HEK293 (cell line): Measurements from ENCODE around the gene SH2D1B.

Experiments
- CTCF ChIA-PET: fragments of 350-600 bp; formaldehyde crosslinking; extraction: SDS; loops from one replicate; lab custom pipeline; 2021; ENCODE audit warnings: antibody characterized with exemption; lab: Yijun Ruan, JAX
- POLR2A ChIA-PET: fragments of 300-600 bp; formaldehyde crosslinking; extraction: SDS; loops from one replicate; lab custom pipeline; 2020; ENCODE audit warnings: antibody characterized with exemption, inconsistent platforms; lab: Yijun Ruan, JAX
- H3K27ac ChIP-seq: fragments of 200-500 bp; sonication (Bioruptor generic); 2 replicates; pipeline ENCODE4 v1.5.1; 2014; ENCODE audit warnings: low read depth, low read length, control low read depth, inconsistent platforms; ENCODE audit errors: extremely low read depth
- H3K36me3 ChIP-seq, 2 experiments: fragments of 200-500 bp in 1 of 2; sonication (Bioruptor generic) in 1 of 2; 1 replicate in 1 of 2; 2 replicates in 1 of 2; pipeline ENCODE4 v1.5.1; 2014 to 2017; ENCODE audit warnings: inconsistent platforms in 2 of 2, low read length in 2 of 2; ENCODE audit not compliant: control insufficient read depth in 2 of 2, insufficient read depth in 1 of 2
- H3K4me1 ChIP-seq: fragments of 200-500 bp; sonication (Bioruptor generic); 2 replicates; pipeline ENCODE4 v1.5.1; 2014; ENCODE audit warnings: mild to moderate bottlenecking, low read length, inconsistent platforms; ENCODE audit not compliant: control insufficient read depth, insufficient read depth
- H3K4me3 ChIP-seq: 2 replicates; pipeline ENCODE4 v1.5.1; 2011; ENCODE audit warnings: low read depth, mild to moderate bottlenecking, control low read depth, low read length, moderate library complexity
- H3K9me3 ChIP-seq: fragments of 200-500 bp; sonication (Bioruptor generic); 2 replicates; pipeline ENCODE4 v1.5.1; 2014; ENCODE audit warnings: low read depth, low read length, inconsistent platforms; ENCODE audit not compliant: control insufficient read depth, insufficient read depth
- FEZF1 ChIP-seq: fragments of 450-650 bp; formaldehyde crosslinking; IDR thresholded peaks from 2 replicates; pipeline ENCODE4 v1.5.1; 2016; ENCODE audit warnings: missing biosample characterization, missing genetic modification characterization
- HIC1 ChIP-seq: fragments of 450-650 bp; formaldehyde crosslinking; IDR thresholded peaks from 2 replicates; pipeline ENCODE4 v1.5.1; 2016; ENCODE audit warnings: missing biosample characterization, missing genetic modification characterization
- KLF10 ChIP-seq: fragments of 450-650 bp; IDR thresholded peaks from 2 replicates; pipeline ENCODE4 v1.5.1; 2018; ENCODE audit warnings: missing biosample characterization, mild to moderate bottlenecking, missing genetic modification characterization
- KLF16 ChIP-seq: fragments of 450-650 bp; formaldehyde crosslinking; IDR thresholded peaks from 2 replicates; pipeline ENCODE4 v1.5.1; 2017; ENCODE audit warnings: missing biosample characterization, missing genetic modification characterization
- KLF9 ChIP-seq: fragments of 450-650 bp; formaldehyde crosslinking; IDR thresholded peaks from 2 replicates; pipeline ENCODE4 v1.5.1; 2016; ENCODE audit warnings: missing biosample characterization, missing genetic modification characterization, low read depth
- PRDM6 ChIP-seq: fragments of 450-650 bp; formaldehyde crosslinking; IDR thresholded peaks from 2 replicates; pipeline ENCODE4 v1.5.1; 2017; ENCODE audit warnings: missing biosample characterization, missing genetic modification characterization
- RBAK ChIP-seq: fragments of 450-650 bp; formaldehyde crosslinking; IDR thresholded peaks from 2 replicates; pipeline ENCODE4 v1.5.1; 2016; ENCODE audit warnings: missing biosample characterization, missing genetic modification characterization
- SP2 ChIP-seq: fragments of 450-650 bp; formaldehyde crosslinking; IDR thresholded peaks from 2 replicates; pipeline ENCODE4 v1.5.1; 2016; ENCODE audit warnings: missing biosample characterization, missing genetic modification characterization
- TCF7L2 ChIP-seq: IDR thresholded peaks from 2 replicates; pipeline ENCODE4 v1.6.1; 2011; ENCODE audit warnings: low read depth, mild to moderate bottlenecking, inconsistent platforms, low read length, moderate library complexity, borderline replicate concordance
- TRIM28 ChIP-seq: IDR thresholded peaks from 2 replicates; pipeline ENCODE4 v1.6.1; 2011; ENCODE audit warnings: low read length, control low read depth, borderline replicate concordance
- ZBTB17 ChIP-seq: fragments of 450-650 bp; formaldehyde crosslinking; IDR thresholded peaks from 2 replicates; pipeline ENCODE4 v1.5.1; 2016; ENCODE audit warnings: missing biosample characterization, missing genetic modification characterization
- ZFP37 ChIP-seq: fragments of 450-650 bp; formaldehyde crosslinking; IDR thresholded peaks from 2 replicates; pipeline ENCODE4 v1.5.1; 2016; ENCODE audit warnings: missing biosample characterization, missing genetic modification characterization
- ZNF112 ChIP-seq: fragments of 450-650 bp; formaldehyde crosslinking; IDR thresholded peaks from 2 replicates; pipeline ENCODE4 v1.5.0; 2017; ENCODE audit warnings: missing biosample characterization, missing genetic modification characterization
- ZNF146 ChIP-seq: fragments of 450-650 bp; formaldehyde crosslinking; IDR thresholded peaks from 2 replicates; pipeline ENCODE4 v1.5.1; 2016; ENCODE audit warnings: missing biosample characterization, missing genetic modification characterization
- ZNF211 ChIP-seq: fragments of 450-650 bp; formaldehyde crosslinking; IDR thresholded peaks from 2 replicates; pipeline ENCODE4 v1.5.1; 2016; ENCODE audit warnings: low read depth, missing biosample characterization, missing genetic modification characterization
- ZNF266 ChIP-seq: fragments of 450-650 bp; formaldehyde crosslinking; IDR thresholded peaks from 2 replicates; pipeline ENCODE4 v1.5.1; 2016; ENCODE audit warnings: missing biosample characterization, missing genetic modification characterization, low read depth
- ZNF302 ChIP-seq: fragments of 450-650 bp; formaldehyde crosslinking; IDR thresholded peaks from 2 replicates; pipeline ENCODE4 v1.5.1; 2016; ENCODE audit warnings: missing biosample characterization, missing genetic modification characterization, low read depth
- ZNF48 ChIP-seq: fragments of 450-650 bp; formaldehyde crosslinking; IDR thresholded peaks from 2 replicates; pipeline ENCODE4 v1.5.1; 2016; ENCODE audit warnings: missing biosample characterization, missing genetic modification characterization
- ZNF510 ChIP-seq: fragments of 450-650 bp; formaldehyde crosslinking; IDR thresholded peaks from 2 replicates; pipeline ENCODE4 v1.5.1; 2018; ENCODE audit warnings: mild to moderate bottlenecking, missing genetic modification characterization, missing biosample characterization; ENCODE audit not compliant: insufficient replicate concordance
- ZNF518A ChIP-seq: fragments of 450-650 bp; formaldehyde crosslinking; conservative IDR thresholded peaks from 2 replicates; pipeline ENCODE4 v1.5.1; 2016; ENCODE audit warnings: low read depth, missing biosample characterization, missing genetic modification characterization
- ZNF521 ChIP-seq: fragments of 450-650 bp; formaldehyde crosslinking; IDR thresholded peaks from 2 replicates; pipeline ENCODE4 v1.5.1; 2017; ENCODE audit warnings: missing biosample characterization, mild to moderate bottlenecking, missing genetic modification characterization
- ZNF529 ChIP-seq: fragments of 450-650 bp; formaldehyde crosslinking; IDR thresholded peaks from 2 replicates; pipeline ENCODE4 v1.5.1; 2017; ENCODE audit warnings: missing genetic modification characterization, missing biosample characterization; ENCODE audit not compliant: insufficient replicate concordance
- ZSCAN30 ChIP-seq: fragments of 450-650 bp; IDR thresholded peaks from 2 replicates; pipeline ENCODE4 v1.5.1; 2018; ENCODE audit warnings: missing biosample characterization, mild to moderate bottlenecking, missing genetic modification characterization, moderate library complexity
- TF ChIP-seq, protein P1 (sequence below): fragments of 450-650 bp; formaldehyde crosslinking; IDR thresholded peaks from 2 replicates; pipeline ENCODE4 v1.5.1; 2016; ENCODE audit warnings: missing biosample characterization, missing genetic modification characterization
- TF ChIP-seq, protein P2 (sequence below): fragments of 450-650 bp; formaldehyde crosslinking; IDR thresholded peaks from 2 replicates; pipeline ENCODE4 v1.5.1; 2016; ENCODE audit warnings: missing biosample characterization, missing genetic modification characterization

Gene SH2D1B

GRCh38 chr1:162384116-162384515 is 27.8 kb downstream of the SH2D1B start (continued):
- TF ChIP-seq ZNF521 (tag by site-specific recombination) = no peak
- TF ChIP-seq ZNF510 (tag by site-specific recombination) = no peak
- TF ChIP-seq HIC1 = no peak
- TF ChIP-seq RBAK = no peak
- TF ChIP-seq, protein P1, sequence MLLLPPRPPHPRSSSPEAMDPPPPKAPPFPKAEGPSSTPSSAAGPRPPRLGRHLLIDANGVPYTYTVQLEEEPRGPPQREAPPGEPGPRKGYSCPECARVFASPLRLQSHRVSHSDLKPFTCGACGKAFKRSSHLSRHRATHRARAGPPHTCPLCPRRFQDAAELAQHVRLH (tag by site-specific recombination) = no peak
- TF ChIP-seq ZNF266 = no peak
- no peak for TF ChIP-seq TCF7L2
- no peak for TF ChIP-seq ZNF112 (tag by site-specific recombination)
- TF ChIP-seq ZBTB17 (tag by site-specific recombination) = no peak
- TF ChIP-seq ZNF211 (tag by site-specific recombination) = no peak
- no peak for TF ChIP-seq ZNF302
- TF ChIP-seq ZNF48 (tag by site-specific recombination) = no peak
- TF ChIP-seq PRDM6 = no peak

GRCh38 chr1:162383516-162383915 is 28.4 kb downstream of the SH2D1B start:
- Histone ChIP-seq H3K36me3 (peaks cover 0 to 16% of the 10 kb centered on the region in 2 experiments; a peak in 1 of 3 replicates), H3K4me3 (no peak overlapping the region), H3K27ac (no peak overlapping the region), H3K9me3 (no peaks in the 10 kb centered on the region), H3K4me1 (no peaks in the 10 kb centered on the region)
- ChIA-PET CTCF (interaction anchor here (0.6 to 1.3 kb wide), 2 partner anchors 176 to 327 kb away, joined by 3 to 4 read pairs; no protein-coding TSS in a partner anchor), POLR2A (no interaction called here)
- TF ChIP-seq KLF10 (tag by site-specific recombination) (no peak), PRDM6 (no peak), KLF9 (tag by site-specific recombination) (no peak), FEZF1 (no peak), SP2 (tag by site-specific recombination) (no peak), ZNF518A (tag by site-specific recombination) (no peak), ZNF146 (tag by site-specific recombination) (no peak), KLF16 (tag by site-specific recombination) (no peak), TRIM28 (no peak), ZFP37 (no peak), RBAK (no peak), ZSCAN30 (tag by site-specific recombination) (no peak), ZNF521 (tag by site-specific recombination) (no peak), ZNF529 (tag by site-specific recombination) (no peak)
- TF ChIP-seq, protein P2, sequence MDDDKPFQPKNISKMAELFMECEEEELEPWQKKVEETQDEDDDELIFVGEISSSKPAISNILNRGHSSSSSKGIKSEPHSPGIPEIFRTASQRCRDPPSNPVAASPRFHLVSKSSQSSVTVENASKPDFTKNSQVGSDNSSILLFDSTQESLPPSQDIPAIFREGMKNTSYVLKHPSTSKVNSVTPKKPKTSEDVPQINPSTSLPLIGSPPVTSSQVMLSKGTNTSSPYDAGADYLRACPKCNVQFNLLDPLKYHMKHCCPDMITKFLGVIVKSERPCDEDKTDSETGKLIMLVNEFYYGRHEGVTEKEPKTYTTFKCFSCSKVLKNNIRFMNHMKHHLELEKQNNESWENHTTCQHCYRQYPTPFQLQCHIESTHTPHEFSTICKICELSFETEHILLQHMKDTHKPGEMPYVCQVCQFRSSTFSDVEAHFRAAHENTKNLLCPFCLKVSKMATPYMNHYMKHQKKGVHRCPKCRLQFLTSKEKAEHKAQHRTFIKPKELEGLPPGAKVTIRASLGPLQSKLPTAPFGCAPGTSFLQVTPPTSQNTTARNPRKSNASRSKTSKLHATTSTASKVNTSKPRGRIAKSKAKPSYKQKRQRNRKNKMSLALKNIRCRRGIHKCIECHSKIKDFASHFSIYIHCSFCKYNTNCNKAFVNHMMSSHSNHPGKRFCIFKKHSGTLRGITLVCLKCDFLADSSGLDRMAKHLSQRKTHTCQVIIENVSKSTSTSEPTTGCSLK (tag by site-specific recombination) = no peak
